HG03060 (cell line): Measurements from ENCODE around the gene WDR86.
A peak's percentile ranks its signal among the peaks of the same experiment; 100 is the strongest.

ENCODE experiments used
- ATAC-seq: cut with Tn5 transposase; IDR thresholded peaks from one replicate; pipeline ENCODE4 v1.9.1; 2021; ENCODE audit warnings: low read depth, moderate number of reproducible peaks; ENCODE audit not compliant: unreplicated experiment

Gene WDR86

DNA sequence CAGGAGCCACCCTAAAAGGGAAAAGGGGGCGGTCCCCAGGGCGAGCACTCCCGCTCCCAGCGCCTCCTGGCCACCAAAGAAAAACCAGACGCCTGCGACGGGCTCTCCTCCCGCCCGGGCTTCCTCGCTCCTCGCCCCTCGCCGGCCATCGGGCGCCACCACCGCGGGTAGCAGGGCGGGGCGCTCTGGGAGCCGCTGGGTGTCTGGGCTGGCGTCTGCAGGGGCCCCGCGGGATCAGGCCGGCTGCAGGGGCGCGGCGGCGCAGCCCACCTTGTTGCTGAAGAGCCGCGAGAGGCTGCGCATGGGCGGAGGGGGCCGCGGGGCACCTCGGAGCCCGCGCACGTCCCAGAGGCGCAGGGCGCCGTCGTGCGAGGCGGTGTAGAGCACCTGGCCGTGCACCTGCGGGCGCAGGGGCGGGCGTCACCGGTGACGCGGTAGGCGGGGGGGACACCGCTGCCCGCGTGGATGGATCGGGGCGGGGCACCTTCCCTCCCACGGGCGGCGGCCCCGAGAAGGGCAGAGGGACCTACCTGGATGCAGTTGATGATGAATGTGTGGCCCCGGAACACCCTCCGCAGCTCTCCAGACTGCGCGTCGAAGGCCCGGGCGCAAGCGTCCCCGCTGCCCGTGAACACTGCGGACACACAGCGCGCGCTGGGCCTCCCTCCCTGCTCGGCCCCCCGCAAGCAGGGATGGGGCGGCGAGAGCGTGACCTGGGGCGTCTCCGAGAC, 28.3 kb downstream of the WDR86 start:
- no peak for ATAC-seq

DNA sequence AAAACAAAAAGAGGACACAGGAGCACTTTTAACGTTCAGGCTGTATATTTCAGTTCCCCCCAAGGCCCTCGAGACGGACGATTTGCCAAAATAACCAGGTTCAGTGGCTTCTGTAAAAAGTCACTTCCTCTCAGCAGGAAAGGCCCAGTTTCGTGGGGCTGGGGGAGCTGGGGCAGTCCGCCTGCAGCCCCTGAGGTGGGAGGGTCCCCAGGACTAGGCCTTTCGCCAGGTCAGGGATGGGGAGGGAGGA, 28.8 kb downstream of the WDR86 start:
- no peak for ATAC-seq

DNA sequence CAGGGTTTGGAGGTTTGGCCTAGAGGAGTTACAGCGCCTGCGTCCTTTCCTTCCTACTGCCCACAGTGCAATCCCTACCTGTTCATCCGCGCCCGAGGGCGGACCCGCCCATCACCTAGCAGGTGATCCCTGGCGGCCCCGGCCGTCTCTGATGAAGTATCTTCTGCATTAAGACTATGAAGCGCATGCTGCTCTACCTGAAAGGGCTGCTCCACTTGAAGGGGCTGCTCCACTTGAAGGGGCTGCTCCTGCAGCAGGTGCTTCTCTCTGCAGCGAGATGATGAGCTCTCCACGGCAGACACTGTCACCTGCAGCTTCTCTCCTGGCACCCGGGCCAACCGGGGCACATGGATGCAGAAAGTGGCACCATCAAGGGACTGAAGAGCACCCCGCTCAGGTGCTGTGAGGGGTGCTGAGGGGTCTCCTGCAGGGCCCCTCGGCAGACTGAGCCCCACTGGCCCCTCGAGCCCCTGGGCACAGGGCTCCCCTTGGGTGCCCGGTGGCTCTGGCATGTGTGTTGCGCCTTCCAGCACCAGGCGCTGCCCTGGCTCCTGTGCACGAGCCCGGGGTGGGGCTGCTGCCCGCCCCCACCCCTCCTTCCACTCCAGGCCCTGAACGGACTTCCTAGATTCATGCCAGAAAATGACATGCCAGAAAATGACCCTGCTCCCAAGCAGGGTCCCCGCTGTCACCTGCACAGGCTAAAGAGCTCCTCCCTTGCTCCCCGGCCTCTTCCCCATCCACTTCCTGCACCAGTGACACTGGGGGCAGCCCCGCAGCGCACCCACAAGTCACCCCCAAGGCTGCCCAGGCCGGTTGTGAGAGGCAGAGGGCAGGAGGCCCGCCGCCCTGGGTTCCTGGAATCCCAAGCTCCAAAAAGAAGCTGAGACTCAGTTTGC, 29.4 kb downstream of the WDR86 start:
- no peak for ATAC-seq

DNA sequence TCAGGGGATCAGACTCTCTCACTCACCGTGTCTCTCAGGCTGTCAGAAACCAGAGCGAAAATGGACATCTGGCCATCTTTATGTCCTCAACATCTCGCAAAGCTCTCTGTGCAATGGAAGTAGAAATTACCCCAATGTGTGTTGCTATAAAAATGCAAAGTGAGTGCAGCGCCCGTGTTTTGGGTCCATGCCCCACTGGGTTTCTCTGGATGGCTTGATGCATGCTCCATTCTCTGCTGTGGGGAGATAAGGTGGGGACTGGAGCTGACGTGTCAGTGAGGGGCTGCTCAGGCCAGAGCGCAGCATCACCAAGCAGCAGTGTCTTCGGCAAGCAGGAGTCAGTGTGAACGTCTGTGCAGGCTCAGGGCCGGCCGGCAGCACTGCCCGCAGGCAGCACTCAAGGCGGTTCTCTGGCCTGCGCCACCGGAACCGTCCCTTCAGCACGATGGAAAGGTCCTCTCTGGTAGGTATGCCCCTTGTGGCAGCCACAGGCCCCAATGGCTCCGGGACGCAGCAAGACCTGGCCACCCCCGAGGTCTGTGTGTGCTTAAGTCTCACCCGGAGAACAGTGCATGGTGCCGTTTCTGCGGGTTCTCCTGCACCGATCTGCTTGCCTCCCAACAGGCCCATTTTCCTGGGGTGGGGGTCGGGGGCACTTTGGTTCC, 30.2 kb downstream of the WDR86 start:
- no peak for ATAC-seq

DNA sequence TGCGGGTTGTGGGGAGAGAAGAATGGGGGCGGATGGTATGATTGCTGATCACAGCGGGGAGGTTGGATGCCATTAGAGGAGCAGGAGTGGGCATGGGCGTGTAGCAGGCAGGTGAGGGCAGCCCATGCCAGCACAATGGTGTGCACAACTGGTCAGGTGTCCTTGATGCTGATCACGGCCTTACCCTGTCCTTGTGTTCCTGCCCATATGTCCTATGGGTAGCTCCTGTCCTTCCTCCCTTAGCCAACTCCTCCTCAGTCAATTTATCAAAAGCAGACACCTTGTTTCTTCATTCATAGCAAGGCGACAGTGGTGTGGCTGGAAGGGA, 30.7 kb downstream of the WDR86 start:
- no peak for ATAC-seq

DNA sequence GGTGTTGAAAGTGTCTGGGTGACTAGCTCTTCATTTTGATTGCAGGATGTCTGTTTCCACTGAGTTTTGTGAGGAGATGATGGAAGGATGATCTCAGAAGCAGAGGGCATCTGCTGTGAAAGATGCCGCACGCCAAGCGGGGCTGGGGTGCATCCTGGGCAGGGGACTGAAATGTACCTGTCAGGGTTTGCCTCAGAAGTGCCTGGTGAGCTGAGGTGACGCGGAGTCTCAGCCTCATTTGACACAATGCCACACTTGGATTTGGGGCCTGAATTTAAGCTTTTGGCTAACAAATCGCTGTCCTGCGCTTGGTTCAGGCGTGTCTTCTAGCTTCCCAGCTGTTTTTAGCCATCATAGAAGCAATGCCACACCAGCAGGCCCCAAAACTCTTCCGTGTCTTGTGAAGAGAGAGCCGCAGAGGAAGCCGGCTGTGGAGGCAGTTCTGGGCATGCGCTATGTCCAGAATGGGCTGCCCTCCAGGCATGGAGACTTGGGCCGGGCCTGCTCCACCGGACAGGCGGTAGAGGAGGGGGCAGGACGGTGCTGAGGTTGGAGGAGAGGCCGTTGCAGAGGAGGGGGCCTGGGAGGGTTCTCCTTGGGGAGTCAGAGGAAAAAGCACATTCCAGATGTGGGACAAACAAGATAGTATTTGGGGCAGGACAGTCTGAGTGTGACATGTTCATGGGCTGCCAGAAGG, 31.2 kb downstream of the WDR86 start:
- ATAC-seq, result no peak

DNA sequence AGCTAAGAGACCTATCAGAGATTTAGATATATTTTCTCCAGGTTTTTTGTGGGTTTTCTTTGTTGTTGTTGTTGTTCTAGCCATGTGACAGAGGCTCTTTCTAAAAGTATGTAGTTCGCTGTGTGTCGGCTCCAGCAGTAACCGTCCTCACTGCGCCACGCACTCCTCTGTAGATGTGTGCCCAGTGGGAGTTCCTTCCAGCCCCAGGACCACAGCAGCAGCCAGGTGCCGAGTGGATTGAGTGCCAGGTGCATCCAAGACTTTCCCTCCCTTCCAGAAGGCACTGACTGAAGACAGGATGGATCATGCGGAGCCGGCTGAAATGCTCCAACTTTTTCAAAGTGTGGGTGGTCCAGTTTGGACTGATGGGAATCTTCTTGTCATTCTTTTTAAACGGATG, 31.8 kb downstream of the WDR86 start:
- no peak for ATAC-seq

DNA sequence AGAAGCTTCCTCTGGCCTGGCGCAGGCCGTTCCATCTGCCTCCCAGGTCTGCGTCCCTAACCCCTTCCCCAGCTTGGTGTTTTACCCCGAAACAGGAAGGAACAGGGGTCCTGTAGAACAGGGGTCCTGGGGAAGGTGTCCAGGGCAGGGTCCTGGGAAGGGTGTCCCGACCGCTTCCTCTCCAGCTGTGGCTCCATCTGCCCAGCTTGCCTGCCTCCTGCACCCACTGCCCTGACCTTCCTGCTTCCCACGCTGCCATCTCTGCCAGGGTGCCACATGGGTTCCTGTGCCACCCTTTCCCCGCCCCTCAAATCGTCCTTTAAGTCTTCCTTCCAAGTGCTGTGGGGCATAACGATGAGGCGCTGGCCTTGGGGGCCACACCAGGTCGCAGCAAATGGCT, 32.4 kb downstream of the WDR86 start:
- no peak for ATAC-seq

DNA sequence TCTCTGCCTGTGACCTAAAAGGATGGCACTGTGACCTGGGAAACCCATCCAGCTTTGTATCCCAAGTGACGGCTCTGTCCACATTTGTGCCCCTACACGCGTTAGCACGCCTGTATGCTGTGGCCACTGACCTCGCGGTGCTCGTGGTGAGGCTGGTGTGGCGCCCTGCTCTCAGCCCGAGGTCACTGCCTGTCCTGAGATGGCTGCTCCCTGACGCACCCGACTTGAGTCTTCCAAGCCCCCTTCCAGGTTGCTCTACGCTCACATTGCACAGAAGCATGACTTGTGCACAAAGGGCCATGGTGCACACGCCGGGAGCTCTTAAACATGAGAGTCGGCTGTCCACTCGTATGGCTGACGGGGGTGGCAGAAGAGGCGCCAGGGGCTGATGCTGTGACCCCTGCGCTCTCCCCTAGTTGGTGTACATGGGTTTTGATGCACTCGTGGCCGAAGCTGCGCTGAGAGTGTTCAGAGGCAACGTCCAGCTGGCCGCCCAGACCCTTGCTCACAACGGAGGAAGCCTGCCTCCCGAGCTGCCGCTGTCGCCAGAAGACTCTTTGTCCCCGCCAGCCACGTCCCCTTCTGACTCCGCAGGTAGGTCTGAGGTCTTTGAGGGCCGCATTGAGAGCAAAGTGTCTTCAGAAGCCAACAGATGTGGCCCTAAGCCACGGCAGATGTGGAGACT, 33.5 kb downstream of the WDR86 start:
- ATAC-seq, result no peak

DNA sequence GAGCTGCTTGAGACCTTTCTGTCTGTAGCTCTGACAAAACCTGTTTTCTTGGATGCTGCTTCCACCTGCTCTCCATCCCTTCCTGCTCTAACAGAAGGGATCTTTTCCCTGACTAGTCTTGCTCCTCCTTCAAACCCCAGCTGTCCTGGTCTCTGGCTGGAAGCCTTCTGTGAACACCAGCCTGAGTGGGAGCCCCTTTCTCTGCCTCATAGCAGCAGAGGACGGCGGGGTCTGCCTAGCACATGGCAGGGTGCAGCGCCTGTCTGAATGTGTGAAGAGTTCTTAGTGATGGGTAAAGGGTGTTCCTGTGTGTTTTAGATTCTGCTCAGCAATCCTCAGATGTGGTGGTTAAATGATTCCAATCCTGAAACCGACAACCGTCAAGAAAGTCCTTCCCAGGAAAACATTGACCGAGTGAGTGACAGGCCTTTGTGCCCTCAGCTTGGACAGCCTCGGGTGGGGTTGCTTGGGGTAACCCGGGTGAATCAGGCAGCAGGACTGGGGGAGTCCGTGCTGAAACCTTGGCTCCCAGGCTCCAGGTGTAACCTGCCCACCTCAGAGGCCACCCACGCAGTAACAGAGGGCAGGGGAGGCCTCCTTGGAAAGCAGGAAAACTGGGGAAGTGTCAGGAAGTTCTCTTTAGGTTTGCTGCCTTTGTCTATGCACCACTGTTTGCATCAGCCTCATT, 34.2 kb downstream of the WDR86 start:
- no peak for ATAC-seq

DNA sequence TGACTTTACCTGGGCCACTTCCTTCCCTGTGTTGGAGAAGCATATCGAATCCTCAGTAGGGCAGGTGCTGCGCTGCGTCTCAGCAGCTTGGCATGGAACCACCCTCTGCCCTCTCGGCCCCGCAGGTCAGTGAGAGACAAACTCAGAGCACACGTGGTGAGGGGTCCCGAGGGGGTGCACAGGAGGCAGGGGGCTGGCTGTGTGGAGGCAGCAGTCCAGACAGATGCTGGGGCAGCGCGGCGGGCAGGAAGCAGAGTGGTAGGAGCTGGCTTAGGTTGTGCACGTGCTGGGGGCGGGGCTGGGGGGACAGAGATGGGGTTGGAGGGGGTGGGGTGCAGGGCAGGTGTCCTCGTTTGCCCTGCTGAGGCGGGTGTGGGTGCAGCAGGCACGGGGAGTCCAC, 35.1 kb downstream of the WDR86 start:
- no peak for ATAC-seq

DNA sequence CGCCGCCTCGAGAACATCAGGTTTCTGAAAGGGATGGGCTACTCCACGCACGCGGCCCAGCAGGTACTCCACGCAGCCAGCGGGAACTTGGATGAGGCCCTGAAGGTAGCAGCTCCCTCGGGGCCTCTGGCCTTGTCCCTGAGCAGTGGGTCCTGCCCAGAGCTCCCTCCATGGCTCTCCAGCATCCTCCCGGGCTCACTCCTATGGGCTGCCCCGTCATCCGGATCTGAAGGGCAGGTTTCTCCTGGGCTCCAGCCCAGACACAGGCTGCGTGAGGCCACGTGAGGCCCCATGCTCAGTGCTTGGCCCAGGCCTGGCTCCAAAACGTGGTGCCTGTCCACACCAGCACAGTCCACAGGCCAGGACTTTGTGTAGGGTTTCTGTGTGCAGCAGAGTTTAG, 35.7 kb downstream of the WDR86 start:
- ATAC-seq, result no peak

DNA sequence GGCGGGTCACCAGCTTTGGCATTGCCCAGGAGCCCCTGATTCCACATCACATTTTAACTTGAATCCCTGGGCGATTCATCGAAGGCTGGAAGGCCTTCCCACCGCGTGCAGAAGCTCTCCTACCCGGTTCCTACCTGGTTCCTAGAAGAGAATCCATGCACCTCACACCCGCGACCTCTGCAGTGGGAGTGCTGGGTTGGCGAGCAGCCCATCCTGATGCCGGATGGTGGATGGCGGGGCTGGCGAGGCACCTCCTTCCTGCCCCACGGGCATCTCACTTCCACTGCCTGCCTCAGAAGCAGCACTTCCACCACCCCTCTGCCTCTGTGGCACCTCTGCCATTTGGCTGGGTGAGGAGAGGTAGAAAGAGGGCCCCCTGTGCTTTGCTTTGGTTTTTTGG, 36.2 kb downstream of the WDR86 start:
- no peak for ATAC-seq

DNA sequence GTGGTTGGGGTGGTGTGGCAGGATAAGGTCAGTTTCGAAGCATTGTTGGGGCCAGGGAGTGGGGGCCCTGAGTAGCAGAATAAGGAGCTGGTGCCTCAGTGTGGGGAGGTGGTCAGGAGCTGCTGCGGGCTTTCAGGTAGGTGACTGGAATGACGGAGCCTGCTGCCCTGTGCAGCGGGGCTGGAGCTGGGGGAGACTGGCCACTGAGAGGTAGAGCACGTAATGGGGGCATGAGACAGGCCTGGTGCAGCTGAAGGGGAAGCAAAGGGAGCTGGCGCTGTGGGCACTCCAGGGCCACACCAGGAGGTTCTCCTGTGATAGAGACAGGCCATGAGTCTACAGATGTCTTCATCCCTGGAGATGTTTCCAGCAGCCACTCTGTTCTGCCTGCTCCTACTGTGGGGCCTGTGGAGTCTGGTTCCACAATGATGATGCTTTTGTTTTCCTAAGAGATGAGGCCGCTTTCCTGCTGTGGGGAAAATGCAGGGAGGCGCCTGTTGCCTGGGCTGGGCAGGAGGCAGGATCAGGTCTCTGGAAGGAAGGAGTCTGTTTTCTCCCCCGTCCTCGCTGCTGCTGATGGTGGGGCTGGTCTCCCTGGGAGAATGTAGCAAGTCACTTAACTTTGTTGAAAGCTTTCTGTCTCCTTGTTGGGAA, 37.1 kb downstream of the WDR86 start:
- ATAC-seq, result no peak

DNA sequence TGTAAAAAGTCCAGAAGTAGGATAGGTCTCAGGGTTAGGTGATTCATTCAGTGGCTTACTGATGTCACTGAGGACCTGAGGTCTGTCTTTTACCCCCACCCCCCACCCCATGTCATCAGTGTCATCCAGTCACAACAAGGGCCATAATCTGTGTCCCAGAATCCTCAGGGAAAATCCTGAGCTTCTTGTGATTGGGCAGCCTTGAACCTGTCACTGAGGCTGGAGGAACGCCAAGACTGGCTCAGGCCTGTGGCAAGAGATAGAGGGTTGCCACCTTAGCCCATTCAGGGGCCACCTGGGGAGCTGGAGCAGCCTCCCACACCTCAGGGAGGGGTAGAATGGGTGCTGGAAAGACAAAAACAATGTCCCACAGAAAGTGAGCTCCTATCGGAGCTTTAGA, 38.6 kb downstream of the WDR86 start:
- ATAC-seq, result no peak

DNA sequence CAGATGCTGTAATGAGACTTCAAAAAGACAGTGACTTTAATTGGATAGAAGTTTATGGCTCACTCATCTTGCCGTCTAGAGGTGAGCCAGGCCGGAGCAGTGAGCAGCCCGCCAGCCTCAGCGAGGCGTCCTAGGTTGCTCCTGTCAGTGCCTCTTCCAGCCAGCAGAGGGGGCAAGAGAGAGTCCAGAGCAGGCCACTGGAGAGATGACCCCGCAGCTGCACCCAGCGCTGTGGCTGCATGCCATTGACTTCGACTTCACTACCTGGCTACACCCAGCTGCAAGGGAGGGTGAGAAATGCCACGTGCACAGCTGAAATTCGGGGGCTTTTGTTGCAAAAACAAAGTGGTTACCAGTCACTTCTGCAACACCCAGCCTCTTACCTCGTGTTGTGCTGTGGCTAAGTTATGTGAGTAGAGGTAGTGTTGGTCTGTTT, 41.7 kb downstream of the WDR86 start:
- ATAC-seq, result peak; percentile 85

DNA sequence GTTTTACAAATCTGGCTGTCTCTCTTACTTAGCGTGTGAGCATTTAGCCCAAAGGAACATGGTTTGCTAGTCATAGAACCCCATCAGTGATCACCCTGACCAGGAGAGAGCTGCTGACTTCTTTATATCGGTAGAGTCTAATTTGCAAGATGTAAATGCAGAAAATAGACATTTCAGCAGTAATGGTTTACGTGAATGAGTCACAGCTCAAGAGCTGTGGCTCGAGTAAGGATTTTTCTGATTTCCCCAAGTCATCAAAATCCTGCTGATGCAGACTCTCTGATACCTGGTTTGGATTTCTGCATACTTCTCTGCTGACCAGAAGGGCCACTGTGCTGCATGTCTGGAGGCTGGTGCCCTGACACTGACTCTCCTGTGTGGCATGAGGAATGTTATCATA, 42.6 kb downstream of the WDR86 start:
- ATAC-seq, result no peak

DNA sequence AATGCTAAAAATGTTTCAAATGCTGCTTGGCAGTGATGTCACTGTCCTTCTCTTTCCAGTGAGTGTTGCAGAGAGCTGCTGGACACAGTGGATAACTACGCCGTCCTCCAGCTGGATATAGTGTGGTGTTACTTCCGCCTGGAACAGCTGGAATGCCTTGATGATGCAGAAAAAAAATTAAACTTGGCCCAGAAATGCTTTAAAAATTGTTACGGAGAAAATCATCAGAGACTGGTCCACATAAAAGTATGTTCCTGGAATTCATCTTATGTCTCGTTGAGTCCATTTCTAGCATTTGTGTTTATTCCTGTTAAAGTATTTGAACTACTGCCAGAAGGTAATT, 43.0 kb downstream of the WDR86 start:
- no peak for ATAC-seq

DNA sequence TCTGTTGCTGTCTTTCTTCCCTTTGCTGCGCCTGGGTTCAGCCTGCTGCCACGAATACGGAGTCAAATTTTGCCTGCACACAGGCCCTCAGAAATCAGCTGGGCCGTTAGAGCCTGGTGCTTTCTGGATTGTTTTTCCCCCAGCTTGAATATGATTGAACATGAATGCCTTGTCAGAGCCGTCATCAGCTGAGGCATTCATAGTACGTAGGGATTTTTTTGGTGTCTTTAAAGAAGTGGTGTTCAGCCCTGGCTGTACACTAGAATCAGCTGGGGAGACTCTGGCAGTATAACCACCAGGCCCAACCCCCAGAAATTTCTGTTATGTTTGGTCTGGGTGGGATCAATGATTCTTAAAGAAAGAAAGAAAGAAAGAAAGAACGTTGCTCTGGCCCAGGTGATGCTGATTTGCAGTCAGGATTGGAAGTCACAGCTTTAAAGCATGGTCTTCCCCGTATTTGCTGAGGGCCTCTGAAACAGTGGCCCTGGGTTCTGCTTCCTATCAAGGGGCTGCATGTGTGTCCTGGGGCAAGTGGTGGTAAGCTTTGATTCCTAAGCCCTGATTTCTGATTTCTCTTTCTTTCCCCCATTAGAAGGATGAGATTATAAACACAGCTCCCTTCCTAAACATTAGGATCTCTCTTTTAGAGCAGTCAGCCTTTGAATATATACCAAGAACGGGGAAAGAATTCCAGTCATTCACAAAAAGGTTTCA, 43.5 kb downstream of the WDR86 start:
- ATAC-seq, result no peak
